GM18511 (cell line): Measurements from ENCODE around the gene SBNO1.
"Not testable (repeated sequence)": the region's sequence is repeated elsewhere in the genome, so short reads cannot be mapped to it uniquely, and the experiment has no call there.

ENCODE experiments used
- ATAC-seq: cut with Tn5 transposase; IDR thresholded peaks from one replicate; pipeline ENCODE4 v1.9.1; 2021; ENCODE audit warnings: mild to moderate bottlenecking, moderate library complexity; ENCODE audit not compliant: unreplicated experiment

The SBNO1 gene

DNA sequence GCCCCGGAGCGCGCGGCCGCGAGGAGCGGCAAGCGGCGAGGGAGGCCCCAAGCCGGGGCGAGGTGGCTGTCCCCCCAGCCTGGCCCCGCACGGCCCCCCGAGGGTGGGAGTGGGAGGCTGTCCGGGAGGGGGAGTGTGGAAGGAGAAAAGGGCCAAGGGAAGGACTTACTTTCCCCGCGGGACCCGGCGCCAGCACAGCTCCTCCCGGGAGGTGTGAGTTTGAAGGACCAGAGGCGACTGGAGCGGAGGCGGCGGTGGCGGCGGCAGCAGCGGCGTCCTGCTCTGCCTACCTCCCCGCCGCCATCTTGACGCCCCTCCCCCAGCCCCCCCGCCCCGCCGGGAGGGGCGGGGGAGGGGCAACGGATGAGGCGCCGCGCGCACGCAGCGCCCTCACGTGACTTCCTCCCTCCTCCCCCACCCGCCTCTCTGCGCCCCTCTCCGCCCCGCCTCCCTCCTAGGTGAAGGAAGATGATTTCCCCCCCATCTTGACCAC lies at the start of gene SBNO1:
TSS of gene SBNO1 (minus strand) at position 316 of the 493 bp plus-strand sequence. CDS start 14,406 bp downstream, outside the sequence.
- ATAC-seq: peak; percentile 35

DNA sequence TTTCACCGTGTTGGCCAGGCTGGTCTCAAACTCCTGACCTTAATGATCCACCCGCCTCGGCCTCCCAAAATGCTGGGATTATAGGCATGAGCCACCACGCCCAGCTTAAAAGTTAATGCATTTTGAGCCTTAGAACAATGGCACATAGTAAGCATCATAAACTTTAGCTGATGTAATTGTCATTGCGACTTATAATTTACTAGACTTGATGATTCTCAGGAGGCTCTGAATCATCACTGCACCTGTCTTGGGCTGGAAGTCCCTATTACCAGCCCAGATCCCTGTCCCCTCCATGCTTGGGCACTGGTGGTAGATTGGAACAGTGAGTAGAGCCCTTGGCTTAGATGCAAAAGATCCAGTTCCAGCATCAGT lies 45.4 kb upstream of the SBNO1 start:
- ATAC-seq: no peak

DNA sequence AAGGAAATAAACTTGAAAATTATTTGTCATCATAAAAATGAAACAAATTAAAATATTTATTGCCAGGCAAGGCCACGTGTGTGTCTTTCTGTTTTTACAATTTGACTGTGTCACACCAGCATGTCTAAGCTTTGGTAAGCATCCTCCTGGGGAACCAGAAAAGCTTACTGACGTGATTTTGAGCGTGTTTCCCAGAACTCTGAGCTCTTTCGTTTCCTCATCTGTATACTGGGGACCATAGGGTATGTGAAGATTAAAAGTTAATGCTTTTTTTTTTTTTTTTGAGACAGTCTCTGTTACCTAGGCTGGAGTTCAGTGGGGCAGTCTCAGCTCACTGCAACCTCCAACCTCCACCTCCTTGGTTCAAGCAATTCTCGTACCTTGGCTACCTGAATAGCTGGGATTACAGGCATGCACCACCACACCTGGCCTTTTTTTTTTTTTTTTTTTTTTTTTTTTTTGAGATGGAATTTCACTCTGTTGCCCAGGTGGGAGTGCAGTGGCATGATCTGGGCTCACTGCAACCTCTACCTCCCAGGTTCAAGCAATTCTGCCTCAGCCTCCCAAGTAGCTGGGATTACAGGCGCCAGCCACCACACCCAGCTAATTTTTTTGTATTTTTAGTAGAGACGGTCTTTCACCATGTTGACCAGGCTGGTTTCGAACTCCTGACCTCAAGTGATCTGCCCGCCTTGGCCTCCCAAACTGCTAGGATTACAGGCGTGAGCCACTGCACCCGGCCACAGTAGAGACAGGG lies 44.8 kb upstream of the SBNO1 start:
- ATAC-seq: not testable (repeated sequence)

DNA sequence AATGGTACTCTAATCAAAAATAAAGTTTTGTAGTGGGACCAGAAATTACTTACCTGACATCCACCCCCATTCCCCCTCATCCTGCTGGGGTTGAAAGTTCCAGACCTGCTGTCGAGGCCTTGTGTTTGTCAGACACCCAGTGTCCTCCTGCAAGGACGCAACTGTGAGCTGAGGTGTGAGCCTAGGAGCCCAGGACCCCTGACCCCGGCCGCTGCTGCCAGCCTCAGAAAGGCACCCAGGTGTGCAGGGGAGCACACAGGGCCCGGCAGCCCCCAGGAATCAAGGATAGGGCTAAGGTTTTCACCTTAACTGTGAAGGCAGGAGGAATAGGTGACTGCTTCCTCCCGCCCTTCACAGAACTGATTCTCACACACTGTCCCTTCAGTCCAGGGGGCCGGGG lies 44.0 kb upstream of the SBNO1 start:
- ATAC-seq: not testable (repeated sequence)

DNA sequence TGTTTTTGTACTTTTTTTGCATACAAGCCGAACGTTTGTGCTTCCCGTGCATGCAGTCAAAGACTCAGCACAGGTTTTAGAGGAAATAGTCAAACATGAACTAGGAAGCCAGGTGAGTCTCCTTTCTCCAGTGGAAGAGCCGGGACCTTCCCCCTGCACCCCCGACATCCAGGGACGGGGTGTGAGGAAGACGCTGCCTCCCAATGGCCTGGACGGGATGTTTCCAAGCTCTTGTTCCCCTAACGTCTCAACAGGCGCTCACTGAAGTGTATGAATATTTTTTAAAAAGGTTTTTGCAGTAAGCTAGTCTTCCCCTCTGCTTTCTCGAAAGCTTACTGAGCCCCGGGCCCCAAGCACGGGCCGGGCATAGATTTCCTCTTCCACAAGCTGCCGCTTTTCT lies 43.3 kb upstream of the SBNO1 start:
- ATAC-seq: not testable (repeated sequence)

DNA sequence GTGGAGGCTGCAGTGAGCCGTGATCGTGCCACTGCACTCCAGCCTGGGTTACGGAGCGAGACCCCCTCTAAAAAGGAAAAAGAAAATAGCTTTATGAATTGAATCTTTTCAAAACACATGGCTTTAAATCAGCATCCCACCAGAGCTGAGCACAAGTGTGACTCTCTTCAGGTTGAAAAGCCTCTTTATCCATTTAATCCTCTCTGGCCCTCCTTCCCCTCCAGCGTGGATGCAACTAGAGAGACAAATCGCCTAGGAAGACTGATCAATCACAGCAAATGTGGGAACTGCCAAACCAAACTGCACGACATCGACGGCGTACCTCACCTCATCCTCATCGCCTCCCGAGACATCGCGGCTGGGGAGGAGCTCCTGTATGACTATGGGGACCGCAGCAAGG lies 42.6 kb upstream of the SBNO1 start:
- not testable (repeated sequence) for ATAC-seq

DNA sequence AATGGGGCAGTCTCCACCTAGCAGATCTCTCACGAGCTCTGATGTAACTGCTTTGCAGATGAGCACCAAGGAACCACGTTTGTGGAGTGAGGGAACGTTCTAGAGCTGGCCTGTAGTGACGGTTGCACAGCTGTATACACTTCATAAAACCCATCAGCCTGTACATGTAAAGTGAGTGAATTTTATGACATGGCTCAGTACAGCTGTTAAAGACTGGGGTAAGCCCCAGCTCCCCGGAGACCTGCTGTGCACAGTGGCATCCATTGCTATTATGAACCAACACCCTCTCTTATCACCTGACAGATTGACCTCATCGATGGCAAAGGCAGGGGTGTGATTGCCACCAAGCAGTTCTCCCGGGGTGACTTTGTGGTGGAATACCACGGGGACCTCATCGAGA lies 39.9 kb upstream of the SBNO1 start:
- no peak for ATAC-seq

DNA sequence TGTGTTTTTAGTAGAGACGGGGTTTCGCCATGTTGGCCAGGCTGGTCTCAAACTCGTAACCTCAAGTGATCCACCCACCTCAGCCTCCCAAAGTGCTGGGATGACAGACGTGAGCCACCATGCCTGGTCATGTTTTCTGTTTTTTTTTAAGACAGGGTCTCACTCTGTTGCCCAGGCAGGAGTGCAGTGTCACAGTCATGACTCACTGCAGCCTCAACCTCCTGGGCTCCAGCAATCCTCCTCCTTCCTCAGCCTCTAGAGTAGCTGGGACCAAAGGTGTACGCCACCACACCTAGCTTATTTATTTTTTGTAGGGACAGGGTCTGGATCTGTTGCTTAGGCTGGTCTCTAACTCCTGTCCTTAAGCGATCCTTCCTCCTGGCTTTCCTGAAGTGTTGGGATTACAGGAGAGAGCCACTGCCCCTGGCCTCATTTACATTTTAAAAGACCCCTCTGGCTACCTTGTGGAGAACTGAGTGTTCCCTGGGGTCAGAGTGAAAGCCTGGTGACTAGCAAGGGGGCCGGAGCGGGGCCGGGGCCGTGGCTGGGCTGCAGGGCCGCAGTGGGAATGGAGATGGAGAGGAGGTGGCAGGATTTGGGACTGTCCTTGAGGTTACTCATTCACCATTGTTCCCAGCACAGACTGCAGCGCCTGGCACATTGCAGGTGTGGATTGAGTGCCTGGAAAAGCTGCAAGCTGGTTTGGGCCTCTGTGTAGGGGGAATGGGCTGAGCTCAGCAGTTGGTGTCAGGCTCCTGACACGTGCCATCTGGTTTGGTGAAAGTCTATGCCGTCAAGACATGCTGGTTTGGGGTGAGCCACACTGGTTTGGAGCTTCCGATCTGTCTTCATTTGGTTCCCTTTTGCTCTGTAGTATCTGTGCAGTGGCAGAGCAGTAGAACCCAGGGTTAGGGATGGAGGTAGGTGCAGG lies 37.4 kb upstream of the SBNO1 start:
- ATAC-seq: no peak

DNA sequence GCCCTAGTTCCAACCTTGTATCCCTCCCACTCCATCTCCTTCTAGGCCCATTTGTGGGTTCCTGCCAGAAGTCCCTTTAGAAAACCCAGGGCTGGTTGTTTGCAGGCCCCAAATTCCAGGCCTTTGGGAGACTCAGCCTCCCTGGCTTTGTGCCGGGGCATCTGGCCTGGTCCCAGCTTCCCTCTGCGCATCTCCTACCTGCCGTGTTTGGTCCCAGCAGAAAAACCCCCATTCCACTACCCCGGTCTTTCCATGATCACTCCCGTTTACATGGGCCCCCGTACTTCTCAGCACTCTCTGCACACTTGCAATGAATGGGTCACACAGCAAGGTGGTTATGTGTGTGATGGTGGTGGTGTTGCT lies 34.6 kb upstream of the SBNO1 start:
- no peak for ATAC-seq

DNA sequence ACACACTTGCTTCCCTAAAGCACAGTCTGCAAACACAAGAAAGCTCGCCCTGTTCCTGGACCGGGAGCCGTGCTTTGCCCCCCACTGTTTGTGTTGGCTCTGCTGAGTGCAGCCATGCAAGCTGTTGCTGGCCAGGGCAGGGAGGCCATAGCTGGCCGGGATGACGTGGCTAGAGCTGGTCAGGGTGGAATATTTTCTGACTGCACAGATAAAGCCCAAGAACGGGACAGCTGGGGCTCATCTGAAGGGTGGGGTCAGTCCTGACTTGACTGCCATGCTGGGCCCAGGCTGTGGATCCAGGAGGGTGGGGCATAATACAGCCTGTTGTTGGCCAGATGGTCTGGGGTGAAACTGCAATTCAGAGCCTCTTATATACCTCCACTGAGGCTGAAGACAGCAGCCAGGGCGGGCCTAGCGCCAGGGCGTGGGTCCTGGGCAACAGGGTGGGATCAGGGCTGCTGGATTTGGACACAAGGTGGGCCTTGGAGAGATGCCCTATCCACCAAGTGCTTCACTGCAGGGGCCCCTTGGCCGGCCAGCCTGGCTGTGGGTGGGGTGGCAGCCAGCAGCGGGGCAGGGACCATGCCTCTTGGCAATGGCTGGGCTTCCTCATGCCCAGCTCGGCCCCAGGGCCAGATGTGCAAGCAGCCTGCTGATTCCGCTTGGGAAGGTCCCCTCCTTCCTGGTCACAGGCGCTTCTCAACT lies 34.1 kb upstream of the SBNO1 start:
- ATAC-seq: no peak

DNA sequence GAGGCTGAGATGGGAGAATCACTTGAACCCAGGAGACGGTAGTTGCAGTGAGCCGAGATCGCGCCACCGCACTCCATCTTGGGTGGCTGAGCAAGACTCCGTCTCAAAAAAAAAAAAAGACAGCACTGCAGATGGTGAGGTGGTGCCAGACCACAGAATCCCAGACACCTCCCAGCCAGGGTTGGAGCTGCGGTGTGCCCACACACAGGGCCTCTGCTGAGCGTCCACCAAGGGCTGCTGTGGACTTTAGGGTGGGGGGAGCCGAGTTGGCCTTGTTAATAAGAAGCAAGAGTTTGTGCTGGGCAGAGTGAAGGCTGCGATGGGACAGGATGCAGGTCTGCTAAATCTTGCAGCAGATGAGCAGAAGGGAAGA lies 33.5 kb upstream of the SBNO1 start:
- ATAC-seq: no peak

DNA sequence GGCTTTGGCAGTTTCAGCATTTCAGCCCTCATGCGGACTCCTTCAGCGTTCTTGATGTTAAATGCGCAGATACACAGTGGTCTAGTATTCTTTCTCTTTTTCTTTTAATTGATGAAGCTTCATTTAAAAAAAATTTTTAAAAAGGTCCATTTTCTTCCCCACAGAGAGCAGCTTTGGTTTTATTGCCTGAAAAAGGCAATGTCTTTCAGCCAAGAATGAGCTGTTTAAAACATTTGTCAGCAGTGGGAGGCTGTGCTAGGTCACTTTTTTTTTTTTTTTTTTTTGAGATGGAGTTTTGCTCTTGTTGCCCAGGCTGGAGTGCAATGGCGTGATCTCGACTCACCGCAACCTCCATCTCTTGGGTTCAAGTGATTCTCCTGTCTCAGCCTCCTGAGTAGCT lies 32.8 kb upstream of the SBNO1 start:
- no peak for ATAC-seq

DNA sequence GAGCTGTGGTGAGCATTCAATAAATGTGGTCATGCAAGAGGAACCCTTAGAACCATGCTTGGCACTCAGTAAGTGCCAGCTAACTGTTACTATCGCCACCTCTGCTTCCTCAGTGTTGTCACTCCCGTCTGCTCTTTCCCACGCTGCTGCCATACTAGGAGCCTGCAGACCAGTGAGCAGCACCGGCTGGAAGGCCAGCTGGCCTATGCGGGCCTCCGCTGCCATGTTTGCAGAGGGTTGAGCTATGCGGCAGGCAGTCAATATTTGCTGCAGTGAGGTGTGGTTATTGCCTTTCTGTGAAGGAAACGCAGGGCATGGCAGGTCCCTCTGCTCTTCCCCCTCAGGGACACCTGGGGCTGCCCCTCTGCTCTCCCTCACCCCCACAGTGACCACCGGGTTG lies 32.3 kb upstream of the SBNO1 start:
- no peak for ATAC-seq

DNA sequence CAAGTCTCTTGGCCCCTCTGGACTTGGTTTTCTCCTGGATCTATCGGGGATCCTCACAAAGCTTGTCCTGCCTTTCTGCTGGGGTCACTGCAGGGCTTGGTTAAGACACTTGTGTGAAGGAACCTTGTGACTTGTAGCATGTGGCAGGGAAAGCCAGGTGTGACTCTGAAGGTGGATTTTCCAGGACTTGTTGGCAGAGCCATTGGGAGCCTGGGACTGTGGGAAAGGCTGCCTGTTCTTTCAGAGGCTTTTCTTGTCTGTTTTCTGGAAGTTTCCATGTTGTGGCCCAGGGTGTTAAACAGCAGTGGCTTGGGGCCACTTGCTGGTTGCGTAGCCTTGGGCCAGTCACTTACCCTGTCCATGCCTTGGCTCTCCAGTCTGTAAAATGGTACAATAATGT lies 31.9 kb upstream of the SBNO1 start:
- ATAC-seq: no peak

DNA sequence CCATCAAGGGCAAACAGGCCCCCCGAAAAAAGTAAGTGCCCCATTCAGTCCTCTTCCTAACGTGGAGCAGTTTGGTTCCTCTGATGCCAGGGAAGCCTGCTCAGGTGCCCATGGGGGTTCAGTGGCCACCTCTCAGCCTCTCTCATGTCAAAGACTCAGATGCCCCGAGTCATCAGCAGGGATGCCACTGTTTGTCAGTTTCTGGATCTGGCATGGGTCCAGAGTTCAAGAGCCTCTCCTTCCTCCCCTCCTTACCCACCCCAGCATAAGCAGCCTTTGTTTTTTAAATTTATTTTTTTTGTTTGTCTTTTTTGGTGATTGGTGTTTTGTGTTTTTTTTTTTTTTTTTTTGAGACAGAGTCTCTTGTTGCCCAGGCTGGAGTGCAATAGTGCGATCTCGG lies 30.6 kb upstream of the SBNO1 start:
- no peak for ATAC-seq

DNA sequence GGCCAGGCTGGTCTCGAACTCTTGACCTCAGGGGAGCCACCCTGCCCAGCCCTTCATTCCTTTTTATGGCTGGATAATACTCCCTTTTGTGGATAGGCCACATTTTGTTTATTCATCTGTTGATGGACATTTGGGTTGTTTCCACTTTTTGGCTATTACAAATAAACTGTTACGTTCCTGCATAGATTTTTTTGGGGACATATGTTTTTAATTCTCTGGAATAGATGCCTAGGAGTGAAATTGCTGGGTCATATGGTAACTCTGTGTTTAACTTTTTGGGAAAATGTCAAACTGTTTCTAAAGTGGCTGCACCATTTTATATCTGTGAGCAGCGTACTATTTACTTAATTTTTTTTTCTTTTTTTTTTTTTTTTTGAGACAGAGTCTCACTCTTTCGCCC lies 29.1 kb upstream of the SBNO1 start:
- ATAC-seq: no peak

DNA sequence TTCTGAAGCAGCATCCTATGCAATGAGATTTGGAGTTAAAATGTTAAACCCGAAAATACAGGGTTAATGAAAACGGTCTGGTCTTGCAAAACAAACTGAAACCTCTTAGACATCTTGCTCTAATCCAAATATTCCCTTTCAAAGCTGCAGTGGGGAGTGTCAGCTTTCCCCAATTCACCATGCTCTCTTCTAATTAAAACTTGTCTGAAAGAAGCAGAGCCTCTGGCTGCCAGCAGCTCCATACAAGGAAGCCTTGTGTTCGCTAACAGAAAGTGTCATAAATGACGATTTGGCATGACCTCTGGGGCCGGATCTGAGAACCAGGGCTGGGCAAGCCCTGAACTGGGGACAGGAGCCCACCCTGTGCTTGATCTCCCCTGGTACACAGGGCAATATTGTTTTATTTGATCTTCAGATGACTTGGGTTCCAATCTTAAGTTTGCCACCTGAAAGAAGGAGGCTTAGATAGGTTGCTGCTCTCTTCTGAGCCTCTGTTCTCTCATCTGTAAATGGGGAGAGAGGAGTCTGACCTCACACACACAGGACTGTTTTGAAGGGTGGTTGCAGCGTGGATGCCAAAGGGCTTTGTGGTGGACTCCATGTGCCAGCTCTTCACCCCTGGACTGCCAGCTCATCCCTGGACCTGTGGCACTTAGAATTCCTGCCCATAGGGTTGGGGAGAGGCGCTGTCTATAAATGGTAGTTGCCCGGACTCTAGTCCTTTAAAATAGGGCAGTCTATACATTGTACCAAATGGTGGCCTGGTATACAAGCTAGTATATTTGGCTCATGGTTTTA lies 27.1 kb upstream of the SBNO1 start:
- no peak for ATAC-seq

DNA sequence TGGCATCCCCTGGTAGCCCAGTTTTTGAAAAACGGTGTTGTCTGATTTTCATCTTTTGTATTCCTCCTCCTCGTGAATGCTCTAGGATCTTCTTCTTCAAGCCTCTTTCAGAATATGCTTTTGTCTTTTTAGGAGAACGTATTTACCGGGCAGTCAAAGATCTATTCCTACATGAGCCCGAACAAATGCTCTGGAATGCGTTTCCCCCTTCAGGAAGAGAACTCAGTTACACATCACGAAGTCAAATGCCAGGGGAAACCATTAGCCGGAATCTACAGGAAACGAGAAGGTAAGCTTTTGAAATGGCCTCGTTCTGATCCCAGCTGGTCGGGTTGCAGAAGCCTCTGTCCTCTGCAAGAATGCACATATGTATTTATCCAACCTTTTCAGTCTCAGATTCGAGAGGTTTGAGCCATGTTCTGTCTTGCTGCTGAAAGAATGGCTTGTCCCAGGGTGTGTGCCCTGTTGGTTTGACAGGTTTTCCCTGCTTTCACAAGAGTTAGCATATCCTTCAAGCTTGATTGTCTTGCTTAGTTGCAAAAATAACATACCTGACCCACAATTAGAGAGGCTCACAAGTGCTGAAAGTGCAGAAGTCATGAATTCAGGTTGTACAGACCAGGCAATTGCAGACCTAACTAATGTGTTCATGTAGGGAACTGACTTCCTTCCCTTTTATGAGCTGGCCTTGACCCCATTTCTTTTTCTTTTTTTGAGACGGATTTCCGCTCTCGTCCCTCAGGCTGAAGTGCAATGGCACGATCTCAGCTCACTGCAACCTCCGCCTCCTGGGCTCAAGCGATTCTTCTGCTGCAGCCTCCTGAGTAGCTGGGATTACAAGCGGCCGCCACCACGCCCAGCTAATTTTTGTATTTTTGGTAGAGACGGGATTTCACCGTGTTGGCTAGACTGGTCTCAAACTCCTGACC lies 26.1 kb upstream of the SBNO1 start:
- no peak for ATAC-seq

DNA sequence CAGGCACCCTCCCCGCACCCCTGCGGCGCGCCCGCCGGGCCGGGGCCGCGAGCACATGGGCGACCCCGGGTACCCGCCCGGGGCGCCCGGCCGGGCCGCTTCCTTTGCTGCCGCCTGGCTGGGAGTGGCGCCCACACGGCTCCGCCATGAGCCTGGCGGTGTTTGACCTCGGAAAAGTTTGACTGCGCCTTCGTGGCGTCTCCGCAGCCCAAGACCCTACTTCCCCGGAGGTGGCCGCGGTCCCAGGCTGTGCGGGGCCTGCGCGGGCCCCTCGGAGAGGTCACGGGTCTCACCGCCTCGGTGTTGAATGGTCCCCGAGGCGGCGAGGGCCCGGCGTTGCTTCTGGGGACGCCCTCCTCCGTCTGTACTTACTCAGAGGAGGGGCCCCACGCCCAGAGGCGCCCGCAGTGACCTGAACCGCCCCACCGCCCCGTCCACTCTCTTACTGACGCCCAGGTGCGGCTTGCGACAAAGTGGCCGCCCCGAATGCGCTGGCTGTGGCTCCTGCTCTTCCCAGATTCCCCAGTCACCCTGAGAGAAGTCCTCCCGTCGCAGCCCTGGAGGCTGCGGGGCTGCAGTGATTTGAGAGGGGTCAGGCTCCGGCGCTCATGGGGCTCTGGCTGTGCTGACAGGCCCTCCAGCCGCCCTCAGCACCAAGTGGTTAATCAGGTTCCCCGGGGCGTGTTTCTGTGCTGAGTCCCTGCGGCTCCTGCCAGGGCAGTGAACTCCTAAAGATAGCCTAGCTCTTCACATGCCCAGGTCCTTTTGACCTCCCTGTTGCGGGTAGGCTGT lies 25.1 kb upstream of the SBNO1 start:
- peak; percentile 27 for ATAC-seq
